HG03196 (cell line): ENCODE results near the gene WNK2.
"Not testable (repeated sequence)": the region's sequence is repeated elsewhere in the genome, so short reads cannot be mapped to it uniquely, and the experiment has no call there.

ENCODE experiments used
- ATAC-seq: cut with Tn5 transposase; IDR thresholded peaks from one replicate; pipeline ENCODE4 v1.9.1; 2021; ENCODE audit not compliant: unreplicated experiment

WNK2 gene

DNA sequence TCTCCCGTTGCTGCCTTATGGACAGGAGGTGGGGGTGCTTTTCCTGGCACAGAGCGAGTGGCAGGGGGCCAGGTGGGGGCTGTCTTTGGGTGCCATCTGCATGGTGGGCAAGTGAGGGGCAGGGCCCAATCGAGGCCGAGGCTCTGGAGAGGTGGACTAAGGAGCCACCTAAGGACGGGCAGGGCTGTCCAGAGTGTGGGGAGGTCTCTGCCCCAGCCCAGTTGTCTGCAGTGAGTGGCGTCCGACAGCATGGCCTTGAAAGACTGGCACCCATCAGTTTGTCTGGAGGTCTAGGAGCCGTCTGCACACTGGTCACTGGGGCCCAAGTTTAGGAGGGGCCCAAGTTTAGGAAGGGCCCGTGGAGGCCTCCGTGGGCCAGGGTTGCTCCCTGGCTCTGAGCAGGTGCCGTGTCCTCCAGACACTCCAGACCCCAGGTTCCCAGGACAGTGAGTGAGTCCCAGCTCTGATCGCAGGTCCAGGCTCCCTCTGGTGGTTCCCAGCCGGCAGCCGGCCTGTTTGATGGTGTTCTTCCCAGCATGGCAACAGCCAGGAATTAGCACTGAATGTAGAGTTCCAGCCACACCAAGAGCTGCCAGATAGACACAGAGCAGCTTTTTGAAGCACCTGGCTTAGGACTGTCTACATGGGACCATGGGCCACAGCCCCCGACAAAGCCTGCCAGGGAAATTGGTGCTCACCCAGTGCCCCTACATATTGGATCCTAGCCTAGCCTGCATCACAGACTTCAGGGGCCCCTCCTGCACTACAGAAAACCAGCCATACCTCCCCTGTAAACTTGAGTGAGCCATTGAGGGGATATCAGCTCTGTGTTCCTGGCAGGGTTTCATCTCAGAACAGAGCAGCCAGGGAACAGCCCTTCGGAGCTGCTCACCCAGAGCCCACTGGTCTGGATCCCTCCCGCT lies 120.9 kb downstream of the WNK2 start:
- no peak for ATAC-seq

- no peak for ATAC-seq
Observed at GRCh38 chr9:93305497-93306020, 121.6 kb downstream of the WNK2 start.

GRCh38 chr9:93306081-93306480 lies 122.1 kb downstream of the WNK2 start:
- no peak for ATAC-seq

GRCh38 chr9:93306579-93307091 lies 122.7 kb downstream of the WNK2 start:
- no peak for ATAC-seq

DNA sequence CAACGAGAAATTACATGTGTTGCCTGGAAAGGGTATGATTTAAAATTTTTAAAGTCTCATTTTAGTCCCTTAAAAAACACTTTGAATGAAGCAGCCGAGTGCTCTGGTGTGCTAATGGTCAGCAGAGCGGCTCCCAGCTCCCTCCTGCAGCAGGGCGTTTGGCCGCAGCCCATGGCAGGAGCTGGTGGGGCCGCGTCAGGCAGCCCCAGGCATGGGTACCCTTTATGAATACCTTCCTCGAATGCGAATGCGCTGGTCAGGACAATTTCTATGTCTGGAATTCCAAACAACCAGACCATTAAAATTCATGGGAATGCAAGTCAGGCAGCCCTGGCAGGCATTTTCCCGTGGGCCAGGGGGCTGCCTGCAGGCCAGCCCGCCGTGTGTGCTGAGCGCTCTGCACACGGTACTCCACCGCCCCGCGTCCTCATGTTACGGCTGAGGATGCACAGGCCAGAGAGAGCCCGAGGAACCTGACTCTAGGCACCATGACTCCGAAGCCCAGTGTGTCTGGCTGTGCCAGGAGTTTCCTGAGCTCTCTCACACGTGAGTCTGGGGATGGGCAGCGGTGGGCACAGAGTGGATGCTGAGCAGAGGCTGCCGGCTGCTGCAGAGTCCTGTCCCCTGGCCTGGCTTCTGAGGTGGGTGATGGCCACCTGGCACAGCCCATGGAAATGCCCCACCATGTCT lies 123.7 kb downstream of the WNK2 start:
- ATAC-seq = no peak

GRCh38 chr9:93308158-93308602 lies 124.2 kb downstream of the WNK2 start:
- ATAC-seq = no peak

DNA sequence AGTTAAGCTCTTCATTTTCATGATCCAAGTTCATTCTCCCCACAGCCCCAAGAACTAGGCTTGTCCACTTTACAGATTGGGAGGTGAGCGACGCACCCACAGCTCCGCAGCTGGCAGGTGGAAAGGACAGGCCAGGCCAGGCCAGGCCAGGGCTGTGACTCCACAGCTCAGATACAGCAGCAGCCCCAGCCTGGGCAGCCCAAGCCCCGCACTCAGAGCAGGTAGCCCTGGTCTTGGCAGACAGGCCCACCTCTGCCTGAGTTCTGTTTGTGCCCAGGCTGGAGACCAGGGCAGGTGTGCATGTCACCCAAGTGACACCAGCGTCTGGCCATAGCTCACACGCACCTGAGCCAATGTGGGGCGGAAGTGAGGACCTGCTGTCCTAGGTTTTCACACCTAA lies 124.7 kb downstream of the WNK2 start:
- no peak for ATAC-seq

DNA sequence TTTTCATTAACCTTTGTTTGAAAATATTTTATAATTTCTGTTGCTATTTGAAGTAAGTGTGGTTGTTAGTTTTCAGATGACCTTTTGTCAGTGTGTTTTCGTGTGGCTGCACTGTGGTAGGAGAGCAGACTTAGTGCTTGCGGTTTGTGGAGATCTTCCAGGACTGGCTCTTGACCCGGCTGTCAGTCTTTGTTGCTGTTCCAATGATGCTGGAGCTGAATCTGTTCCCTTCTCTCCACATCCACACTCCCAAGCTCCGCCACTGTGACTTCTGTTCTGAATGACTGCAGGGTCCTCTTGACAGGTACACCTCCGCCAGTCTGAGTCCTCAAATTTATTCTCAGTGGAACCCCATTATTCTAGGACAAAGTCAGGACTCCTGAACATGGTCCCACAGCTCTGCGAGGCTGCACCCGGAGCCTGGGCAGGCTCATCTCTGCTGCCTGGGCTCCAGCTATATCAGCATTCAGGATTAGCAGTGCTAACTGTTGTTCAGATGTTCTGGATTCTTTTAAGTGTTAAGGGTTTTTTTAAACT lies 126.0 kb downstream of the WNK2 start:
- ATAC-seq = no peak

- no peak for ATAC-seq
Observed at GRCh38 chr9:93315118-93315517, 131.2 kb downstream of the WNK2 start.

GRCh38 chr9:93315960-93316359 lies 132.0 kb downstream of the WNK2 start:
- no peak for ATAC-seq

DNA sequence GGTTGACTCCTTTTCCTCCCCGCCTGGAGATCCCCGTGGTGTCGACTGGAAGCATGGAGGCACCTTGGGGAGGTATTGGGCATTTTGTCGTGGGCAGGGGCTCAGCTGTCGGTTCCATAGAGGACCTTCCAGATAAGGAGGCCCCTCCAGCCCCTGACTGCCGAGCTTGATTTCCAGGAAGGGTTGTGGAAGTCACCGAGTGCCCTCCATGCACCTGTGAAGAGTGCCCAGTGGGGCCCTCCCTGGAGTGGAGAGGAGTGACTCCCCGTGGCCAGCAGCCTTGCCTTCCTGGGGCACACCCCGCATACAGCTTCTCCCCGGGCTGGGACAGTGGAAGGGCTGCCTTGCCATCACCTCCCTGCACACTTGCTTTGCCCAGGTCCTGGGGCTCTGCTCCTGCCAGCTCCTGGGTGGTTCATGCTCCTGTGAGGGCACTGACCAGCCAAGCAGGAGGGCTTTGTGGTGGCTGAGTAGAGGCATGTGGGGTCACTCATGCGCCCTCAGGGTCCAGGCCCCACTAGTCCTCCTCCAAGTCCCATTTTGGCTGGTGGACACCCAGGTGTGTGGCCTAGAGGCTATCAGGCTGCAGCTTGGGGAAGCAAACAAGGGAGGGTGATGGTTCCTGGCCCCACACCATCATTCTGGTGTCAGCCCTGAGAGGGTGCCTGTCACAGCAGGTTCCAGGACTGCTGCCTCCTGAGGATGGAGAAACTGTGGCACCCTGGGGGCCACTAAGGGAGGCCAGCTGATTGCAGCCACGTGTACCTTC lies 133.0 kb downstream of the WNK2 start:
- no peak for ATAC-seq

GRCh38 chr9:93317495-93318094 lies 133.7 kb downstream of the WNK2 start:
- ATAC-seq = no peak

- no peak for ATAC-seq
Observed at GRCh38 chr9:93318480-93318879, 134.5 kb downstream of the WNK2 start.

- no peak for ATAC-seq
Observed at GRCh38 chr9:93319301-93319991, 135.5 kb downstream of the WNK2 start.

GRCh38 chr9:93319992-93320500 lies 136.1 kb downstream of the WNK2 start:
- ATAC-seq = no peak

DNA sequence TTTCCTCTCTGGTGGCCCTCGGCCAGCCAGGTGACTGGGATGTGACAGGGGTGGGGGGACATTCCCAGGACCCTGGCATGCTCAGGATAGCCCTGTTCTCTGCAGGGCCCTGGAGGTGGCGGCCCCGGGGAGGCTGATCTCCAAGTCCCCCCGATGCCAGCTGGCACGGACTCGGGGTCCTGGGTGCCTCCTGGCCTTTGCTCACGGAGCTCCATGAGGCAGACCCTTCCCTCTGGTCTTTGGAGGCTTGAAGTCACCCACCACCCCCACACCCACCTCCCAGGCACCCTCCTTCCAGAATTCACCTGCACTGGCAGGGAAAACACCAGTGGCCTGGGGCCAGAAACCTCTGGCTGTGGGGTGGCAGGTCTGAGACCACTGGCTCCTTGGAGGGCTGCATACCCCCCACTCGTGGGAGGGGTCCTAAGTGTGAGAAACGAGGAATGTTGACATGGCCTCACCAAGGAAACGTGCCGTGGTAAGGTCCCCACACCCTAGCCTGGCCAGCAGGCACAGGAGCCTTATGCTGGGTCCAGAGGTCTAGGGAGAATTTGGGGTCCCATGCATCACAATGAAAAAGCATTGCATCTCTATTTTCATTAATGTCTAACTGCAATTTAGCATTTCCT lies 136.8 kb downstream of the WNK2 start:
- ATAC-seq = no peak

DNA sequence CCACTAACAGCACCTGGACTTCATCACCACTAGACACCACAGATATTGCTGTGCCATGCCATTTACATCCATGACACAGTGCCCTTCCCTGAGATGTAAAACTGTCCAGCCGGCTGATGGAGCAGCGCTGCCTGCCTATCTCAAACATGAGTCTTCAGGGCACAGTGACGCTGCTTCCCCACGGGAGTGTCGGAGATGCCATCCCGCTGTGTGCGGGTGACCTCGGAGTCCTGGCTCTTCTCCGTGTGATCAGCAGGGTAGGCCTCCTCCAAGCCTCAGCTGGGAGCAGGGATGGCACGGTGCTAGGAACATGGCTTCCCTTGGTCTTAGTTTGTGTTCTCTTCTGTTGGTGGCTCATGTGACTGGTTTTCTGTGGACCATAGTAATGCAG lies 137.3 kb downstream of the WNK2 start:
- no peak for ATAC-seq

DNA sequence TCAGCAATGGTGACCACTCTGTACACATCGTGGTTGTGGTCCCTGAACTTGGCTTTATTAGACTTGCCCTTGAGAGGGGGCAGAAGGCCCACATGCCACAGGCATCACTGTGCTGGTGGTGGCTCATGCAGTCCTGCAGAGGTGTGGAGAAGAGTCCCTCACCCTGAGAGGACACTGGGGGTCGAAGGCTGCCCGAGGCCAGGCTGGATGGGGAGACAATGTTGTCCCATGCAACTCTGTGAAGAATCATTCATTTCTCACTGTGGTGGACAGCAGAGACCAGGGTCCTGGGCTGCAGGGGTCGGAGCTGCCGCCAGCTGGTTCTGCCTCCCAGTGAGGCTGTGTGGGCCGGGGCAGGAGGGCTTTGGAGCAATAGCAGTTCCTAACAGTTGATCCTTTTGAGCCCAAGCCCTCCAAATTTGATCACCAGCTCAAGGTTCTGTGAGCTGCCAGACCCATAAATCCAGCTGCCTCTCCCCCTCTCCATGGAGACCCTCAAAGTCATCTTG lies 139.6 kb downstream of the WNK2 start:
- not testable (repeated sequence) for ATAC-seq
